GM12872 (cell line): ENCODE measurements around the gene SCAP.

Experiments
- CTCF ChIP-seq: IDR thresholded peaks from 3 replicates; pipeline ENCODE4 v1.5.1; 2011; ENCODE audit warnings: low read depth, mild to moderate bottlenecking, low read length, moderate library complexity; ENCODE audit not compliant: insufficient read depth

Gene SCAP

DNA sequence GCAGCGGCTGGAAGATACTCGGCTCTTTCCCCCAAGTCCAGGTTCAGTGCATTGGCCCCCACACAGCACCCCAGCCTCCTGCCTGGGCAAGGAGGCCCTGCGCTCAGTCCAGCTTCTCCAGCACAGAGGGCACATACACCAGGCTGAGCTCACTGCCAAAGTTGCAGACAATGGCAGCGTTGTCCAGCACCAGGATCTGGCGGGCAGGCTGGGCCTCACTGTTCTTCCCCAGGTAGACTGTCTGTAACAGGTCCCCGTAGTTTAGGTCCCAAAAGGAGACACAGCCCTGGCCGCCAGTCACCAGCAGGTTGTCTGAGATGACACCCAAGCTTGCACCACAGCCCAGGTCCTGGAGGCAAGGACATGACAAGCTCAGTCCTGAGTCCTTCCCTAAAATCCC lies 62.0 kb downstream of the SCAP start:
- TF ChIP-seq CTCF = no peak

DNA sequence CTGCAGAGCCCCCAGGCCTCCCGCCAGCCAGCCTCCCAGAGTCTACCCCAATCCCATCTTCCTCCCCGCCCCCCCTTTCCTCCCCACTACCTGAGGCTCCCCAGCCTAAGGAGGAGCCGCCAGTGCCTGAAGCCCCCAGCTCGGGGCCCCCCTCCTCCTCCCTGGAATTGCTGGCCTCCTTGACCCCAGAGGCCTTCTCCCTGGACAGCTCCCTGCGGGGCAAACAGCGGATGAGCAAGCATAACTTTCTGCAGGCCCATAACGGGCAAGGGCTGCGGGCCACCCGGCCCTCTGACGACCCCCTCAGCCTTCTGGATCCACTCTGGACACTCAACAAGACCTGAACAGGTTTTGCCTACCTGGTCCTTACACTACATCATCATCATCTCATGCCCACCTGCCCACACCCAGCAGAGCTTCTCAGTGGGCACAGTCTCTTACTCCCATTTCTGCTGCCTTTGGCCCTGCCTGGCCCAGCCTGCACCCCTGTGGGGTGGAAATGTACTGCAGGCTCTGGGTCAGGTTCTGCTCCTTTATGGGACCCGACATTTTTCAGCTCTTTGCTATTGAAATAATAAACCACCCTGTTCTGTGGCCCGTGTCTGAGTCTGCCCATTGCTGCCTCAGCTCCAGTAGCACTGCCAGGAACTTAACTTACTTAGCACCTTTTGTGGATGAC lies 62.8 kb downstream of the SCAP start:
- no peak for TF ChIP-seq CTCF

DNA sequence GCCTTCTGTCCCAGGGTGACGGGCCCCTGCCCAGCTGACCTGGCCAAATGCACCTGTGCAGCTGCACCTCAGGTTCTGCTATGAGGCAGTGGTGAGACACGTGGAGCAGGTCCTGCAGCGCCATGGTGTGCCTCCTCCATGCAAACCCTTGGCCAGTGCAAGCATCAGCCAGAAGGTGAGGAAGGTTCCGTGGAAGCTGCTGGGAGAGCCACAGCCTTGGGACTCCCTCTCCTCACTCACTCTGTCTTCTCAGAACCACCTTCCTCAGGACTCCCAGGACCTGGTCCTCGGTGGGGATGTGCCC lies 63.3 kb downstream of the SCAP start:
- no peak for TF ChIP-seq CTCF

- TF ChIP-seq CTCF = no peak
Observed at GRCh38 chr3:47411696-47412452, 63.9 kb downstream of the SCAP start.

- TF ChIP-seq CTCF = no peak
Observed at GRCh38 chr3:47410801-47411646, 64.7 kb downstream of the SCAP start.

DNA sequence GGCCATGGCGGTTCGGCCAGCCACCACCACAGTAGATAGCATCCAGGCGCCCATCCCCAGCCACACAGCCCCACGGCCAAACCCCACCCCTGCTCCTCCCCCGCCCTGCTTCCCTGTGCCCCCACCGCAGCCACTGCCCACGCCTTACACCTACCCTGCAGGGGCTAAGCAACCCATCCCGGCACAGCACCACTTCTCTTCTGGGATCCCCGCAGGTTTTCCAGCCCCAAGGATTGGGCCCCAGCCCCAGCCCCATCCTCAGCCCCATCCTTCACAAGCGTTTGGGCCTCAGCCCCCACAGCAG lies 65.4 kb downstream of the SCAP start:
- TF ChIP-seq CTCF = no peak

DNA sequence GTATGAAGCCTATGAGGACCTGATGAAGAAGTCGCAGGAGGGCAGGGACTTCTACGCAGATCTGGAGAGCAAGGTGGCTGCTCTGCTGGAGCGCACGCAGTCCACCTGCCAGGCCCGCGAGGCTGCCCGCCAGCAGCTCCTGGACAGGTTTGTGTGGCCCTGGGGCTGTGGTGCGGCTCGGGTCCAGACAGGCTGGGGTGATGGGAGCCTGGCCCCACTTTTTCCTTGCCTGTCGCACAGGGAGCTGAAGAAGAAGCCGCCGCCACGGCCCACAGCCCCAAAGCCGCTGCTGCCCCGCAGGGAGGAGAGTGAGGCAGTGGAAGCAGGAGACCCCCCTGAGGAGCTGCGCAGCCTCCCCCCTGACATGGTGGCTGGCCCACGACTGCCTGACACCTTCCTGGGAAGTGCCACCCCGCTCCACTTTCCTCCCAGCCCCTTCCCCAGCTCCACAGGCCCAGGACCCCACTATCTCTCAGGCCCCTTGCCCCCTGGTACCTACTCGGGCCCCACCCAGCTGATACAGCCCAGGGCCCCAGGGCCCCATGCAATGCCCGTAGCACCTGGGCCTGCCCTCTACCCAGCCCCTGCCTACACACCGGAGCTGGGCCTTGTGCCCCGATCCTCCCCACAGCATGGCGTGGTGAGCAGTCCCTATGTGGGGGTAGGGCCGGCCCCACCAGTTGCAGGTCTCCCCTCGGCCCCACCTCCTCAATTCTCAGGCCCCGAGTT lies 65.9 kb downstream of the SCAP start:
- TF ChIP-seq CTCF = no peak
